DOHH2 (cell line): ENCODE measurements around the gene MELTF.
"Not testable (repeated sequence)": the region's sequence is repeated elsewhere in the genome, so short reads cannot be mapped to it uniquely, and the experiment has no call there.

Source experiments
- H3F3A ChIP-seq: fragments of 200-600 bp; sonication (generic), shearing (Covaris generic); 2 replicates; pipeline ENCODE4 v1.6.0; 2016; ENCODE audit warnings: antibody characterized with exemption, mild to moderate bottlenecking; ENCODE audit not compliant: control insufficient read depth, insufficient read depth
- H3K27ac ChIP-seq: fragments of 200-600 bp; sonication (generic); 2 replicates; pipeline ENCODE4 v1.5.1; 2014; ENCODE audit warnings: low read depth, mild to moderate bottlenecking, low read length, moderate library complexity
- H3K27me3 ChIP-seq: fragments of 200-600 bp; sonication (generic); 2 replicates; pipeline ENCODE4 v1.6.1; 2014; ENCODE audit warnings: mild to moderate bottlenecking, low read length, mixed read lengths; ENCODE audit not compliant: control insufficient read depth
- H3K36me3 ChIP-seq: fragments of 200-600 bp; sonication (generic); 2 replicates; pipeline ENCODE4 v1.6.1; 2014; ENCODE audit warnings: mild to moderate bottlenecking, low read length, moderate library complexity, mixed read lengths; ENCODE audit not compliant: control insufficient read depth
- H3K4me1 ChIP-seq: fragments of 200-600 bp; sonication (generic); 2 replicates; pipeline ENCODE4 v1.6.1; 2014; ENCODE audit warnings: mild to moderate bottlenecking, low read length, mixed read lengths; ENCODE audit not compliant: control insufficient read depth
- H3K4me2 ChIP-seq: fragments of 200-600 bp; sonication (generic); 2 replicates; pipeline ENCODE4 v1.6.0; 2014; ENCODE audit warnings: mild to moderate bottlenecking, low read length, moderate library complexity
- H3K4me3 ChIP-seq: fragments of 200-600 bp; sonication (generic); 2 replicates; pipeline ENCODE4 v1.5.1; 2014; ENCODE audit warnings: mild to moderate bottlenecking, low read length, mixed read lengths
- H3K79me2 ChIP-seq: fragments of 200-600 bp; sonication (generic); 2 replicates; pipeline ENCODE4 v1.6.1; 2014; ENCODE audit warnings: mild to moderate bottlenecking, low read length, mixed read lengths; ENCODE audit not compliant: control insufficient read depth
- H3K9me2 ChIP-seq: fragments of 200-600 bp; sonication (generic); replicated peaks from 2 replicates; pipeline ENCODE4 v1.6.1; 2014; ENCODE audit warnings: mild to moderate bottlenecking, low read length, mixed read lengths; ENCODE audit not compliant: control insufficient read depth
- H3K9me3 ChIP-seq: fragments of 200-600 bp; sonication (generic); 2 replicates; pipeline ENCODE4 v1.6.1; 2014; ENCODE audit warnings: antibody characterized with exemption, low read length, mixed read lengths; ENCODE audit not compliant: control insufficient read depth, insufficient read depth
- H4K20me1 ChIP-seq: fragments of 200-600 bp; sonication (generic); 2 replicates; pipeline ENCODE4 v1.6.0; 2014; ENCODE audit warnings: low read depth, mild to moderate bottlenecking, antibody characterized with exemption, low read length, moderate library complexity; ENCODE audit not compliant: control insufficient read depth, insufficient read depth
- CTCF ChIP-seq: fragments of 200-600 bp; sonication (generic); IDR thresholded peaks from one replicate; pipeline ENCODE4 v1.5.1; 2014; ENCODE audit warnings: antibody characterized with exemption, mild to moderate bottlenecking, low read depth, low read length; ENCODE audit not compliant: poor library complexity, severe bottlenecking
- EZH2phosphoT487 ChIP-seq: fragments of 200-600 bp; sonication (generic); IDR thresholded peaks from 2 replicates; pipeline ENCODE4 v1.6.1; 2017; ENCODE audit warnings: borderline replicate concordance, mild to moderate bottlenecking, antibody characterized with exemption, low read length, moderate library complexity, mixed read lengths

The MELTF gene

GRCh38 chr3:197038679-197039462 lies 9.3 kb upstream of the MELTF start:
- Histone ChIP-seq H3K4me3 (no peak overlapping the region), H3F3A (peaks cover 4% of the 10 kb centered on the region; the same call in 1 of the 2 replicates), H4K20me1 (no peaks in the 10 kb centered on the region), H3K79me2 (no peaks in the 10 kb centered on the region), H3K4me1 (peaks cover 19% of the 10 kb centered on the region), H3K4me2 (no peak overlapping the region), H3K9me3 (no peaks in the 10 kb centered on the region), H3K9me2 (no peaks in the 10 kb centered on the region), H3K36me3 (peaks cover 3% of the 10 kb centered on the region; the same call in 1 of the 2 replicates), H3K27me3 (peaks cover 28% of the 10 kb centered on the region), H3K27ac (no peak overlapping the region)
- TF ChIP-seq CTCF (no peak), EZH2phosphoT487 (no peak)

GRCh38 chr3:197035577-197035976 lies 6.0 kb upstream of the MELTF start:
- peaks cover 19% of the 10 kb centered on the region for H3K4me1 ChIP-seq
- no peaks in the 10 kb centered on the region for H4K20me1 ChIP-seq
- H3K27ac ChIP-seq = no peak overlapping the region
- H3K4me2 ChIP-seq = no peak overlapping the region
- peaks cover 4% of the 10 kb centered on the region; the same call in 1 of the 2 replicates for H3F3A ChIP-seq
- no peak overlapping the region for H3K4me3 ChIP-seq
- H3K27me3 ChIP-seq = peaks cover 28% of the 10 kb centered on the region
- no peaks in the 10 kb centered on the region for H3K36me3 ChIP-seq
- H3K9me3 ChIP-seq = no peaks in the 10 kb centered on the region
- no peaks in the 10 kb centered on the region for H3K9me2 ChIP-seq
- no peaks in the 10 kb centered on the region for H3K79me2 ChIP-seq
- TF ChIP-seq EZH2phosphoT487 = no peak
- no peak for TF ChIP-seq CTCF

- not testable (repeated sequence) for H3K9me2 ChIP-seq, H3K36me3 ChIP-seq, H3K9me3 ChIP-seq, H3K4me2 ChIP-seq, H3F3A ChIP-seq, H4K20me1 ChIP-seq, H3K79me2 ChIP-seq, H3K27ac ChIP-seq, H3K4me3 ChIP-seq
- peaks cover 25% of the 10 kb centered on the region for H3K4me1 ChIP-seq
- H3K27me3 ChIP-seq = peaks cover 30% of the 10 kb centered on the region
Measured at GRCh38 chr3:197034778-197035177, 5.2 kb upstream of the MELTF start.

- H4K20me1 ChIP-seq, H3K27ac ChIP-seq, H3K36me3 ChIP-seq, H3K4me2 ChIP-seq, H3F3A ChIP-seq, H3K9me2 ChIP-seq, H3K79me2 ChIP-seq, H3K9me3 ChIP-seq, H3K4me3 ChIP-seq: not testable (repeated sequence)
- Histone ChIP-seq H3K4me1 (peaks cover 33% of the 10 kb centered on the region), H3K27me3 (peaks cover 38% of the 10 kb centered on the region)
Measured at GRCh38 chr3:197033764-197034163, 4.1 kb upstream of the MELTF start.
